ENCODE data around the gene SLC46A1.

DNA sequence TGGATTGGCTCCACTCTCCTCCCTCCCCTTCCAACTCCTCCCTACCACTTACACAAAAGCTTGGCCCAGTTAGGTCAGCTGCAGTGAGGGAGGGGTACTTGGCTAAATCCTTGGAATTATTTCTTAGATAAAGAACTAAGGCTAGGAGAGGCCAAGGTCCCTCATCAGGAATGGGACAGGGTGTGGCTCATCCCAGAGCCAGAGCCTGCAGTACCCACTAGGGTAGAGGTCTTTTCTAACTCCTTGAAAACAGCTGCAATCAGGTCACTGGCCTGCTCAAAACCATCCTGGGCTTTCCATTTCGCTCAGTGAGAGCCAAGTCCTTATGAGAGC, 1.9 kb upstream of the SLC46A1 start:
- TF ChIP-seq, protein P1, sequence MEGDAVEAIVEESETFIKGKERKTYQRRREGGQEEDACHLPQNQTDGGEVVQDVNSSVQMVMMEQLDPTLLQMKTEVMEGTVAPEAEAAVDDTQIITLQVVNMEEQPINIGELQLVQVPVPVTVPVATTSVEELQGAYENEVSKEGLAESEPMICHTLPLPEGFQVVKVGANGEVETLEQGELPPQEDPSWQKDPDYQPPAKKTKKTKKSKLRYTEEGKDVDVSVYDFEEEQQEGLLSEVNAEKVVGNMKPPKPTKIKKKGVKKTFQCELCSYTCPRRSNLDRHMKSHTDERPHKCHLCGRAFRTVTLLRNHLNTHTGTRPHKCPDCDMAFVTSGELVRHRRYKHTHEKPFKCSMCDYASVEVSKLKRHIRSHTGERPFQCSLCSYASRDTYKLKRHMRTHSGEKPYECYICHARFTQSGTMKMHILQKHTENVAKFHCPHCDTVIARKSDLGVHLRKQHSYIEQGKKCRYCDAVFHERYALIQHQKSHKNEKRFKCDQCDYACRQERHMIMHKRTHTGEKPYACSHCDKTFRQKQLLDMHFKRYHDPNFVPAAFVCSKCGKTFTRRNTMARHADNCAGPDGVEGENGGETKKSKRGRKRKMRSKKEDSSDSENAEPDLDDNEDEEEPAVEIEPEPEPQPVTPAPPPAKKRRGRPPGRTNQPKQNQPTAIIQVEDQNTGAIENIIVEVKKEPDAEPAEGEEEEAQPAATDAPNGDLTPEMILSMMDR (conservative IDR thresholded peaks at IDR 0.05 in 1 of 2, IDR thresholded peaks at IDR 0.05 in 1 of 2; ENCODE audit: low read depth in 1 of 2, low read length in 2 of 2): no peak
- TF ChIP-seq EZH2 (IDR thresholded peaks at IDR 0.05; ENCODE audit: low read length, missing control alignments): no peak

Data from fibroblast of lung (primary cell).